ENCODE results near the gene EPB42. TPM values are rescaled to one million over a fixed set of nuclear protein-coding genes. Genes with fewer than 3 reads are reported as not detected.

EPB42 gene
- total RNA-seq, 1 experiment from 2014 or later, result not detected

DNA sequence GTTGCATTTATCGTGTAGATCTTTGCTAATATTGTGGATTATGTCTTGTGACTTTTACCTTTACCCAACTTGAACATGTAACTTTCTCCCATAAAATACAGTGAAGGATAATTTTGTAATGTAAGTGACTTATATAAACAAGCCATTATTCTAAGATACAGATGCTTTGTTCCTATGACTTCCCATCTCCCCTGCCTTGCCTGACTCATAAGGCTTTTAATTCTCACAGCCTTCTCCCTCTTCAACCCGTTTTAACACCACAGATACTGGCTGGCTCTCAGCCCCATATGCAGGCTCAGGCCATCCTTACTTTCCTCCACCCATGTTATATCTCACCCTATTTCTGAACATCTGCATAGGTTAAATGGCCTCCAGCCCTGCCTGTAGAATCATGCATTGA, 31.5 kb downstream of the EPB42 start:
- BruUV-seq (replicated peaks), result no TSS peak
- no peaks in the 10 kb centered on the region for H3K27me3 ChIP-seq (ENCODE audit: insufficient read depth, low read length)
- no peaks in the 10 kb centered on the region; the same call in 1 of the 2 replicates for H3K79me2 ChIP-seq (ENCODE audit: insufficient read depth, low read length)
- H3K4me2 ChIP-seq (ENCODE audit: low read length), result no peak overlapping the region
- intact Hi-C loops (cut with micrococcal nuclease), result loop anchor here (5.0 kb wide), 2 partner anchors 57 to 93 kb away; partner anchors contain the start of gene TMEM62
- POLR2A ChIA-PET, result no interaction called here
- H3K9ac ChIP-seq (ENCODE audit: low read length), result no peak overlapping the region
- DNase-seq (ENCODE audit: low read depth, low spot score) (no peak), ATAC-seq (no peak)
- H3K4me1 ChIP-seq (ENCODE audit: control insufficient read depth in 1 of 2, insufficient read depth in 2 of 2, low read length in 2 of 2), result peaks cover 10 to 11% of the 10 kb centered on the region in 2 experiments; a peak in 3 of 4 replicates
- RAD21 ChIA-PET (ENCODE audit: low non-redundant PET in 1 of 2, low total read pairs in 2 of 2, uncharacterized antibody in 2 of 2, unreplicated experiment in 2 of 2), result no interaction called here
- H3K9me2 ChIP-seq (ENCODE audit: insufficient read depth), result no peaks in the 10 kb centered on the region
- H3K27ac ChIP-seq (ENCODE audit: low read depth, low read length), result no peak overlapping the region
- no peak overlapping the region for H3K4me3 ChIP-seq (replicated peaks in 1 of 2; ENCODE audit: low read depth in 1 of 2, low read length in 2 of 2)
- TF ChIP-seq EGR1 (IDR thresholded peaks at IDR 0.05; ENCODE audit: low read depth) (no peak), YY1 (IDR thresholded peaks at IDR 0.05; ENCODE audit: extremely low read depth, insufficient replicate concordance, low read depth, low read length) (no peak), SRF (IDR thresholded peaks at IDR 0.05; ENCODE audit: low read depth) (no peak), ELF1 (IDR thresholded peaks at IDR 0.05; ENCODE audit: borderline replicate concordance, low read depth) (no peak), TCF7L2 (IDR thresholded peaks at IDR 0.05; ENCODE audit: borderline replicate concordance, extremely low read depth, insufficient read depth, insufficient read length) (no peak), POLR2AphosphoS5 (IDR thresholded peaks at IDR 0.05; ENCODE audit: low read depth, low read length) (no peak), CEBPB (IDR thresholded peaks at IDR 0.05; ENCODE audit: low read depth) (no peak), FOSL1 (IDR thresholded peaks at IDR 0.05; ENCODE audit: low read depth) (no peak)
- TF ChIP-seq, protein P1, sequence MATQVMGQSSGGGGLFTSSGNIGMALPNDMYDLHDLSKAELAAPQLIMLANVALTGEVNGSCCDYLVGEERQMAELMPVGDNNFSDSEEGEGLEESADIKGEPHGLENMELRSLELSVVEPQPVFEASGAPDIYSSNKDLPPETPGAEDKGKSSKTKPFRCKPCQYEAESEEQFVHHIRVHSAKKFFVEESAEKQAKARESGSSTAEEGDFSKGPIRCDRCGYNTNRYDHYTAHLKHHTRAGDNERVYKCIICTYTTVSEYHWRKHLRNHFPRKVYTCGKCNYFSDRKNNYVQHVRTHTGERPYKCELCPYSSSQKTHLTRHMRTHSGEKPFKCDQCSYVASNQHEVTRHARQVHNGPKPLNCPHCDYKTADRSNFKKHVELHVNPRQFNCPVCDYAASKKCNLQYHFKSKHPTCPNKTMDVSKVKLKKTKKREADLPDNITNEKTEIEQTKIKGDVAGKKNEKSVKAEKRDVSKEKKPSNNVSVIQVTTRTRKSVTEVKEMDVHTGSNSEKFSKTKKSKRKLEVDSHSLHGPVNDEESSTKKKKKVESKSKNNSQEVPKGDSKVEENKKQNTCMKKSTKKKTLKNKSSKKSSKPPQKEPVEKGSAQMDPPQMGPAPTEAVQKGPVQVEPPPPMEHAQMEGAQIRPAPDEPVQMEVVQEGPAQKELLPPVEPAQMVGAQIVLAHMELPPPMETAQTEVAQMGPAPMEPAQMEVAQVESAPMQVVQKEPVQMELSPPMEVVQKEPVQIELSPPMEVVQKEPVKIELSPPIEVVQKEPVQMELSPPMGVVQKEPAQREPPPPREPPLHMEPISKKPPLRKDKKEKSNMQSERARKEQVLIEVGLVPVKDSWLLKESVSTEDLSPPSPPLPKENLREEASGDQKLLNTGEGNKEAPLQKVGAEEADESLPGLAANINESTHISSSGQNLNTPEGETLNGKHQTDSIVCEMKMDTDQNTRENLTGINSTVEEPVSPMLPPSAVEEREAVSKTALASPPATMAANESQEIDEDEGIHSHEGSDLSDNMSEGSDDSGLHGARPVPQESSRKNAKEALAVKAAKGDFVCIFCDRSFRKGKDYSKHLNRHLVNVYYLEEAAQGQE (IDR thresholded peaks at IDR 0.05; ENCODE audit: low read depth), result no peak
- H4K20me1 ChIP-seq (ENCODE audit: insufficient read depth), result peaks cover 2% of the 10 kb centered on the region; the same call in 1 of the 2 replicates
- H3K36me3 ChIP-seq (ENCODE audit: control insufficient read depth in 1 of 2, insufficient read depth in 2 of 2, low read length in 2 of 2), result peaks cover 12 to 30% of the 10 kb centered on the region in 2 experiments
- no peak overlapping the region for H2AFZ ChIP-seq (ENCODE audit: low read depth, low read length, poor library complexity, severe bottlenecking)
- CTCF ChIA-PET, result interaction anchor here (1.5 kb wide), 1 partner anchor 15 kb away, joined by 6 read pairs; no protein-coding TSS in a partner anchor
- H3K9me3 ChIP-seq (ENCODE audit: control insufficient read depth in 1 of 2, insufficient read depth in 1 of 2, low read depth in 1 of 2, low read length in 2 of 2), result no peaks in the 10 kb centered on the region

Data from HCT116 (cell line).